ENCODE results near the gene SYN1. TPM values are rescaled to one million over a fixed set of nuclear protein-coding genes. Genes with fewer than 3 reads are reported as not detected.
"Not testable (repeated sequence)": the region's sequence is repeated elsewhere in the genome, so short reads cannot be mapped to it uniquely, and the experiment has no call there.

SYN1 gene
- 1 to 10 TPM in 2 of 4 donors, under 1 TPM in 2; 0.16 to 1.4 (median 1.0) TPM for total RNA-seq
- 1 to 10 TPM in 1 of 3 donors, under 1 TPM in 1, not detected in 1; 0.46 to 1.6 TPM for polyA plus RNA-seq

DNA sequence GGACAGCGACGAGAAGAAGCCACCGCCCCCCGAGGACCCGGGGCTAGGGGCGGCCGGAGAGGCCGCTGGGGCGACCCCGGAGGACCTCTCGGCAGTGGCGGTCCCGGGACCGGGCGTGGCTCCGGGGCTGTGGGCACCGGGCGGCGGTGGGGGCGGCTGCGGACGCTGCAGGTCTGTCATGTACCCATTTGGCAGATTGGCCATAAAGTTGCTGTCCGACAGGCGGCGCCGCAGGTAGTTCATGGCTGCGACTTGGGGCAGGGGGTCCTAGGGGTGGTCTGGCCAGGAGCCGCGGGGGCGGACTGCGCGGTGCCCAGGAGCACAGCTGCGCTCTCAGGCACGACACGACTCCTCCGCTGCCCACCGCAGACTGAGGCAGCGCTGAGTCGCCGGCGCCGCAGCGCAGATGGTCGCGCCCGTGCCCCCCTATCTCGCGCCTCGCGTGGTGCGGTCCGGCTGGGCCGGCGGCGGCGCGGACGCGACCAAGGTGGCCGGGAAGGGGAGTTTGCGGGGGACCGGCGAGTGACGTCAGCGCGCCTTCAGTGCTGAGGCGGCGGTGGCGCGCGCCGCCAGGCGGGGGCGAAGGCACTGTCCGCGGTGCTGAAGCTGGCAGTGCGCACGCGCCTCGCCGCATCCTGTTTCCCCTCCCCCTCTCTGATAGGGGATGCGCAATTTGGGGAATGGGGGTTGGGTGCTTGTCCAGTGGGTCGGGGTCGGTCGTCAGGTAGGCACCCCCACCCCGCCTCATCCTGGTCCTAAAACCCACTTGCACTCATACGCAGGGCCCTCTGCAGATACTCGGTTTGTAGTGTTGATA lies at the start of gene SYN1:
Gene SYN1 (minus strand): TSS at position 372 of the 817 bp plus-strand sequence. CDS start 129 bp downstream, at position 243.
- Histone ChIP-seq H3K27ac (no peak within 1 kb of the TSS), H3K9me3 (no peaks in the 10 kb centered on the region), H3K27me3 (peaks cover 0 to 10% (median 0%) of the 10 kb centered on the region in 3 donors), H3K4me3 (peak within 1 kb of the TSS in 3 of 4 donors; percentile 16 to 40 (median 35)), H3K36me3 (no peaks in the 10 kb centered on the region), H3K4me1 (peaks cover 0 to 5% (median 0%) of the 10 kb centered on the region in 4 donors)
- no peak for TF ChIP-seq EP300 (IDR thresholded peaks at IDR 0.05)
- TF ChIP-seq CTCF (IDR thresholded peaks at IDR 0.05) = no peak
- no peak for TF ChIP-seq POLR2A (IDR thresholded peaks at IDR 0.05)
- no peak for TF ChIP-seq POLR2AphosphoS5 (IDR thresholded peaks at IDR 0.05)
- 2 to 5% methylated on average over 88 of the region's 88 CpGs for WGBS, 2 donors
- intact Hi-C loops (cut with DNase I) = loop anchor here (2.0 kb wide), 1 partner anchor 59 kb away; the partner anchor contains the start of gene ARAF
- peak; percentile 86 for DNase-seq

GRCh38 chrX:47665797-47666196 lies 46.1 kb upstream of the SYN1 start:
- intact Hi-C loops (cut with DNase I); H3K4me3 ChIP-seq; H3K27ac ChIP-seq; DNase-seq; H3K9me3 ChIP-seq; H3K36me3 ChIP-seq; H3K4me1 ChIP-seq; H3K27me3 ChIP-seq: not testable (repeated sequence)
- WGBS, 2 donors = 90 to 94% methylated on average over 4 of the region's 4 CpGs

DNA sequence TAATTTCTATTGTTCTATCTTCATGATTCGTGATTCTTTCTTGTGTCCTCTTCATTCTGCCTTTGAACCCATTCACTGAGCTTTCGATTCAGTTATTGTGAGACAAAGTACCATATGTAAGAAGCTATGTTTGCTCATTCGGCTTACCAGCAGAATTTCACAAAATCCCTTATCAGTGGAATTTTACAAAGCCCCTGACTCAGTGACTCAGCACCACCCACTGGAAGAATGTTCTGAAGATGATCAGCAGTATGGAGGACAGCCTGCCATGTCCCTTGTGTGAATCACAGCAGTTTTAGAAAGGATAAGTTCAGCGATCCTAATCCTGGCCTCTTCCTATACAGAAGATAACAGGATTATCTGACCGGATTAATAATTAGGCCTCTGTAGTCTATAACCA lies 45.1 kb upstream of the SYN1 start:
- TF ChIP-seq EP300 (IDR thresholded peaks at IDR 0.05) (no peak), POLR2AphosphoS5 (IDR thresholded peaks at IDR 0.05) (no peak), POLR2A (IDR thresholded peaks at IDR 0.05) (no peak), CTCF (IDR thresholded peaks at IDR 0.05) (no peak)
- no peak overlapping the region for H3K4me3 ChIP-seq
- DNase-seq = no peak
- H3K27me3 ChIP-seq = no peaks in the 10 kb centered on the region
- 90 to 95% methylated on average over 5 of the region's 5 CpGs for WGBS, 2 donors
- H3K27ac ChIP-seq = no peak overlapping the region
- no peaks in the 10 kb centered on the region for H3K36me3 ChIP-seq
- no peaks in the 10 kb centered on the region for H3K4me1 ChIP-seq
- intact Hi-C loops (cut with DNase I) = no loop called here
- H3K9me3 ChIP-seq = no peaks in the 10 kb centered on the region

DNA sequence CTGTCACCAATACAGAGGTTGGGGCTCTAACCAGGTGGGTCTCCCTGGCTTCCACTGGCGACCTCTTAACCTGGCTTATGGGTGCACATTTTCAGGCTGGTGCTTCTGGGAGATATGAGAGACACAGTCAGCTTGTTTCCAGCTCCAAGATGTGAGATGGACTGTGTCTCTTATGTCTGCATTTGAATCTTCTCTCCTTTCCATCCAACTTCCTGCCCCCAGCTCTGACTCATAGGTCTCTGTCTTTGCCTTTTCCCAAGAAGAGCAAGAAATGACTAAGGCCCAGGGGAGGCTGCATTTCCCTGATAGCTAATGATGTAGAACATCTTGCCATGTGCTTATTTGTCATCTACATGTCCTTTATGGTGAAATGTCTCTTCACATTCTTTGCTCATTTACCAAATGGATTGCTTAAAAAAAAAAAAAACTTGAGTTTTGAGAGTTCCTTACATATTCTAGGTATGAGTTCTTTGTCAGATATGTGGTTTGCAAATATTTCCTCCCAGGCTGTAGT lies 42.5 kb upstream of the SYN1 start:
- H3K27ac ChIP-seq = no peak overlapping the region
- TF ChIP-seq POLR2A (IDR thresholded peaks at IDR 0.05) = no peak
- no peak for TF ChIP-seq CTCF (IDR thresholded peaks at IDR 0.05)
- peak in 1 of 4 donors; percentile 12 for TF ChIP-seq POLR2AphosphoS5 (IDR thresholded peaks at IDR 0.05)
- no peak for TF ChIP-seq EP300 (IDR thresholded peaks at IDR 0.05)
- no peak overlapping the region for H3K4me3 ChIP-seq
- peaks cover 0 to 4% (median 2%) of the 10 kb centered on the region in 4 donors for H3K36me3 ChIP-seq
- no peaks in the 10 kb centered on the region for H3K27me3 ChIP-seq
- no peak for DNase-seq
- WGBS, 2 donors = 94 to 97% methylated on average over 1 of the region's 1 CpG
- peaks cover 0 to 4% (median 0%) of the 10 kb centered on the region in 4 donors for H3K4me1 ChIP-seq
- intact Hi-C loops (cut with DNase I) = no loop called here
- H3K9me3 ChIP-seq = no peaks in the 10 kb centered on the region

DNA sequence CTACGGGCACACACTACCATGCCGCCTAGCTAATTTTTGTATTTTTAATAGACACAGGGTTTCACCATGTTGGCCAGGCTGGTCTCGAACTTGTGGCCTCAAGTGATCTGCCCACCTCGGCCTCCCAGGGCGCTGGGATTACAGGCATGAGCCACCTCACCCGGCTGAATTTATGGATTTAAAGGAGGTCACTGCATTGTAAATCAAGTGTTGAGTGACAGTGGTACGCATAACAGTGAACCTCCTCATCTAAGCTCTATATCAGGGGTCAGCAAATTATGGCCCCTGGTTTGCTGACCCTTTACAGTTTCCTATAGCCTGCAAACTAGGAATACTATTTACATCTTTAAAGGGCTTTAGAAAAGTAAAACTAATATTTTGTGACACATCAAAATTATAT lies 41.9 kb upstream of the SYN1 start:
- WGBS, 2 donors = 94% methylated on average over 7 of the region's 7 CpGs
- Histone ChIP-seq H3K27ac (no peak overlapping the region), H3K4me1 (peaks cover 0 to 4% (median 0%) of the 10 kb centered on the region in 4 donors), H3K4me3 (no peak overlapping the region), H3K36me3 (peaks cover 0 to 10% (median 5%) of the 10 kb centered on the region in 4 donors), H3K27me3 (no peaks in the 10 kb centered on the region), H3K9me3 (no peaks in the 10 kb centered on the region)
- intact Hi-C loops (cut with DNase I) = no loop called here
- no peak for DNase-seq
- TF ChIP-seq POLR2AphosphoS5 (IDR thresholded peaks at IDR 0.05) = no peak
- no peak for TF ChIP-seq CTCF (IDR thresholded peaks at IDR 0.05)
- TF ChIP-seq EP300 (IDR thresholded peaks at IDR 0.05) = no peak
- no peak for TF ChIP-seq POLR2A (IDR thresholded peaks at IDR 0.05)

All from sigmoid colon (tissue), 7 donors.